ENCODE results near the gene UNC50.

DNA sequence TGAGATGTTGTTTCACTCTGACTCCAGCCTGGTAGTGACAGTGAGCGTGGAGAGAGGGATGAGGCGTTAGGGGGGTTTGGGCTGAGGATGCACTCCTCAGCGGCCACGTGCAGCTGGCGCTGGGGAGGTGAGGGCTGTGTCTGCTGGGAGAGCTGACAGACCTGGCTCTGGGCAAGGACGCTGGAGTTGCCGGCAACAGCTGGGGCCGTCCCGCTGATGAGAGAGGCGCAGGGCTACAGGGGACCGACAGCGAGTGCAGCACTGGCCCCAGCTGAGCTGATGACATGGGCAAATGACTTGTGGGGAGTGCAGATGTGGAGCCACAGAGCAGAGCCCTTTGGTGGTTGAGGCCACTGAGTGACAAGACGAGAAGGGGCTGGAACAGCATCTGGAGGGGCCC is 38.5 kb upstream of the UNC50 start:
- TF ChIP-seq, protein P1, sequence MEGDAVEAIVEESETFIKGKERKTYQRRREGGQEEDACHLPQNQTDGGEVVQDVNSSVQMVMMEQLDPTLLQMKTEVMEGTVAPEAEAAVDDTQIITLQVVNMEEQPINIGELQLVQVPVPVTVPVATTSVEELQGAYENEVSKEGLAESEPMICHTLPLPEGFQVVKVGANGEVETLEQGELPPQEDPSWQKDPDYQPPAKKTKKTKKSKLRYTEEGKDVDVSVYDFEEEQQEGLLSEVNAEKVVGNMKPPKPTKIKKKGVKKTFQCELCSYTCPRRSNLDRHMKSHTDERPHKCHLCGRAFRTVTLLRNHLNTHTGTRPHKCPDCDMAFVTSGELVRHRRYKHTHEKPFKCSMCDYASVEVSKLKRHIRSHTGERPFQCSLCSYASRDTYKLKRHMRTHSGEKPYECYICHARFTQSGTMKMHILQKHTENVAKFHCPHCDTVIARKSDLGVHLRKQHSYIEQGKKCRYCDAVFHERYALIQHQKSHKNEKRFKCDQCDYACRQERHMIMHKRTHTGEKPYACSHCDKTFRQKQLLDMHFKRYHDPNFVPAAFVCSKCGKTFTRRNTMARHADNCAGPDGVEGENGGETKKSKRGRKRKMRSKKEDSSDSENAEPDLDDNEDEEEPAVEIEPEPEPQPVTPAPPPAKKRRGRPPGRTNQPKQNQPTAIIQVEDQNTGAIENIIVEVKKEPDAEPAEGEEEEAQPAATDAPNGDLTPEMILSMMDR (IDR thresholded peaks at IDR 0.05 in 4 of 5, conservative IDR thresholded peaks at IDR 0.05 in 1 of 5): no peak
- no peak for TF ChIP-seq POLR2A (IDR thresholded peaks at IDR 0.05)
